NCI-H2029 (cell line): Measurements from ENCODE around the gene ZNF606.

Experiments
- DNase-seq: peaks from one replicate; lab custom pipeline; 2025; lab: John Stamatoyannopoulos, UW

ZNF606 gene

DNA sequence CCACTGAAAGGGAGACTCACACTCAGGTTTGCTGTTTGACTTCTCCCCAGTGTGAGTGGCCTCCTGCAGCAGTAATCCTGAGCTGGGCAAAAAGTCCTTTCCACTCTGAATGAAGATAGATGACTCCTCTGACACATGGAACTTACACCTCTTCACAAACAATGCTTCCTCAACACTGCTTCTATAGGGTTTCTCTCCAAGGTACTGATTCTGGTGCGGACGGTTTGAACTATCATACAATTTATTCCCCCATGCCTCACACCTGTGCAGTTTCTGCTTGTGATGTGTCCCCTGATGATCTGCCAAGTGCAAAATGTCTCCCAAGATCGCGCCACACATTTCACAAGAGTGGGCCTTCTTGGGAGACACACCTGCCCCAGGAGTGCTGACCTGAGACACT, 75.0 kb downstream of the ZNF606 start:
- no peak for DNase-seq
